PC-9 (cell line): ENCODE data around the gene THOC1.

Experiments used
- CTCF ChIP-seq: fragments of 200-600 bp; sonication (generic); conservative IDR thresholded peaks from 2 replicates; pipeline ENCODE4 v1.6.1; 2017; ENCODE audit warnings: mixed run types, antibody characterized with exemption, mild to moderate bottlenecking, moderate library complexity
- EZH2 ChIP-seq: fragments of 200-600 bp; sonication (generic); IDR thresholded peaks from 2 replicates; pipeline ENCODE4 v1.8.0; 2017; ENCODE audit warnings: antibody characterized with exemption, low read depth

GRCh38 chr18:274313-274712 lies 6.5 kb upstream of the THOC1 start:
- TF ChIP-seq CTCF: no peak
- no peak for TF ChIP-seq EZH2
